Measurements from ENCODE around the gene RLF.

- TF ChIP-seq CTCF (IDR thresholded peaks at IDR 0.05), result no peak
- no peak for TF ChIP-seq POLR2A (IDR thresholded peaks at IDR 0.05)
- TF ChIP-seq POLR2AphosphoS5 (IDR thresholded peaks at IDR 0.05), result no peak
Observed at GRCh38 chr1:40247655-40248054, 86.5 kb downstream of the RLF start, which contains the start of gene TMCO2.
